Skeletal muscle tissue (tissue), 4 donors: ENCODE data around the gene MAGEB10. TPM values are rescaled to one million over a fixed set of nuclear protein-coding genes. Genes with fewer than 3 reads are reported as not detected.
"Not testable (repeated sequence)": the region's sequence is repeated elsewhere in the genome, so short reads cannot be mapped to it uniquely, and the experiment has no call there.

Experiments used
- H3K27ac ChIP-seq: one replicate; pipeline ENCODE4 v1.7.0; 2013; ENCODE audit warnings: mild to moderate bottlenecking, low read depth, low read length, inconsistent platforms
- H3K27me3 ChIP-seq, 3 donors: one replicate each; pipeline ENCODE4 v1.7.0; 2013; ENCODE audit warnings: low read length in 3 of 3; ENCODE audit not compliant: control insufficient read depth in 3 of 3, insufficient read depth in 3 of 3
- H3K36me3 ChIP-seq, 3 donors: one replicate each; pipeline ENCODE4 v1.7.0; 2013; ENCODE audit warnings: low read length in 3 of 3; ENCODE audit not compliant: control insufficient read depth in 3 of 3, insufficient read depth in 3 of 3
- H3K4me1 ChIP-seq, 3 donors: one replicate each; pipeline ENCODE4 v1.7.0; 2013; ENCODE audit warnings: low read length in 3 of 3, mild to moderate bottlenecking in 3 of 3; ENCODE audit not compliant: control insufficient read depth in 3 of 3, insufficient read depth in 3 of 3
- H3K4me3 ChIP-seq, 3 donors: one replicate each; pipeline ENCODE4 v1.7.0; 2013; ENCODE audit warnings: low read length in 3 of 3
- H3K9ac ChIP-seq, 3 donors: one replicate each; pipeline ENCODE4 v1.7.0; 2013; ENCODE audit warnings: low read length in 3 of 3, mild to moderate bottlenecking in 3 of 3, moderate library complexity in 2 of 3, low read depth in 1 of 3
- H3K9me3 ChIP-seq, 3 donors: one replicate each; pipeline ENCODE4 v1.7.0; 2013; ENCODE audit warnings: low read length in 3 of 3; ENCODE audit not compliant: control insufficient read depth in 3 of 3
- total RNA-seq: library from RNA; depleted of rRNA; stranded (reverse); fragments of >200 nt; gene quantifications from one replicate; pipeline ENCODE4 v1.2.3, GENCODE V29; 2014
- donor health status: Osteomylitis.

The MAGEB10 gene, protein sequence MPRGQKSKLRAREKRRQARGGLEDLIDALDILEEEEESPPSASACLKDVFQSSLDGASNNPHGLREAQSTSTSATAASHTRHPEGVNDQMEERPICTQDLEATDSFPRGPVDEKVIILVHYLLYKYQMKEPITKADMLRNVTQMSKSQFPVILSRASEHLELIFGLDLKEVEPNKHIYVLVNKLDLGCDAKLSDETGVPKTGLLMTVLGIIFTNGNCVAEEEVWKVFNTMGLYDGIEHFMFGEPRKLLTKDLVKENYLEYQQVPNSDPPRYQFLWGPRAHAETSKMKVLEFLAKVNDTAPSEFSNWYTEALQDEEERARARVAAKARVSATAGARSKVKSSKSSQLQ
- not detected for total RNA-seq

- Histone ChIP-seq H3K36me3 (no peaks in the 10 kb centered on the region), H3K4me1 (no peaks in the 10 kb centered on the region), H3K9me3 (no peaks in the 10 kb centered on the region), H3K27me3 (no peaks in the 10 kb centered on the region), H3K27ac (no peak within 1 kb of the TSS), H3K4me3 (no peak within 1 kb of the TSS), H3K9ac (no peak within 1 kb of the TSS)
These were observed at the start of gene MAGEB10 for GRCh38 chrX:27807690-27808089. Gene MAGEB10 (plus strand): TSS chrX:27807990. CDS start chrX:27821307, 13,317 bp downstream.

DNA sequence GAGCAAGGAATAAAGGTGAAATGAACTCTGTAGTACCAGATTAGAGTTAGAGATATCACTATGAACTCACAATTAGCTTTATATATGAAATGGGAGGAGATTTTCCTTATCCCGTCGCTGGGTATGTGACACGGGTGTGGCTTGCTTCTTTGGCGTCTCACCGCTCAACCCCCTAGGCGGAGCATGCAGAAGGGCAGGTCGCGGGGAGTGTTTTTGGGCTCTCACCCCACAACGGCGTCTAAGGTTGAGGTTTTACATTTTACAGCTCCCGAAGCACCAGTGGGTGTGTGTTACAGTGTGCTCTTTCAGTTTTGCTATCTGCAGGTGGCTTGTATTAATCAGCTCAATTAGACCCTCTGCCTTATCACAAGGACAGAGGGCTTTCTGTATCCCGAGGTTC, 42.1 kb upstream of the MAGEB10 start:
- H3K4me1 ChIP-seq, result no peaks in the 10 kb centered on the region
- H3K9ac ChIP-seq, result no peak overlapping the region
- H3K27ac ChIP-seq, result no peak overlapping the region
- H3K27me3 ChIP-seq, result no peaks in the 10 kb centered on the region
- no peaks in the 10 kb centered on the region for H3K36me3 ChIP-seq
- H3K9me3 ChIP-seq, result no peaks in the 10 kb centered on the region
- H3K4me3 ChIP-seq, result no peak overlapping the region

DNA sequence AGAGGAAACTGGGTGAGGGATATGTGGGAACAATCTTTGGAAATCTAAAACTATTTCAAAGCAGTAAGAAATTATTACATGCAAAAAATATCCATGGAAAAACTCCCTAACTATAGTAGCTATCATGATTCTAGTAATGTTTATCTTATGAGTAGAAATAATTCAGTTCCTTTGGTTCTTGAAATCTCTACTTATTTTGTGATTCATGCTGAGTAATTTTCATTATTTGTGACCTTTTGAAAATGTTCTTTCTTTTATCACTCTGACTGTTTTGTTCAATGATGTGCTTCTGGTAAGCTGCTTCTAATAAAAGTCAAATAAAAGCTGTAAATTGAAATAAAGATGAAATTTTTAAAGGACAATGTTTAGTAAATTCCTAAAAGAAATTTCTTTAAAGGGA, 40.4 kb upstream of the MAGEB10 start:
- Histone ChIP-seq H3K27me3 (no peaks in the 10 kb centered on the region), H3K4me3 (no peak overlapping the region), H3K9ac (no peak overlapping the region), H3K27ac (no peak overlapping the region), H3K4me1 (no peaks in the 10 kb centered on the region), H3K9me3 (no peaks in the 10 kb centered on the region), H3K36me3 (no peaks in the 10 kb centered on the region)

DNA sequence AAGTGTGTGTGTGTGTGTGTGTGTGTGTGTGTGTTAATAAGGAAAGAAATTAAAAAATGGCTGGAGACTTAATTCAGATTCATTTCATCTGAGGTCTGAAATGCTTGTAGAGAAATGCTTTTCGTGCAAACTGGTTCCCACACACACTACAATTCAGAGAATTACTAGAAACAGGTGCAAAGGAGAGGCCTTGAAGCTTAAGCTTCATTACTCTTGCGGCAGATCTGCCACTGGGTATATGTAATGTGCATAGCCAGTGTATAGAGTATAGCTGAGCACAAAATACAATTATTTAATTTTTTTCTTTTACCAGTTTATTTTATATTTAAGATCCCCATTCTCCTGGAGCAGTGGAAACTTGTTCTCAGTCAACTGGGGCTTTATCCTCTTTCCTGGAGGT, 31.8 kb upstream of the MAGEB10 start:
- no peak overlapping the region for H3K9ac ChIP-seq
- H3K4me1 ChIP-seq, result no peaks in the 10 kb centered on the region
- H3K27ac ChIP-seq, result no peak overlapping the region
- H3K4me3 ChIP-seq, result no peak overlapping the region
- no peaks in the 10 kb centered on the region for H3K27me3 ChIP-seq
- no peaks in the 10 kb centered on the region for H3K9me3 ChIP-seq
- no peaks in the 10 kb centered on the region for H3K36me3 ChIP-seq

DNA sequence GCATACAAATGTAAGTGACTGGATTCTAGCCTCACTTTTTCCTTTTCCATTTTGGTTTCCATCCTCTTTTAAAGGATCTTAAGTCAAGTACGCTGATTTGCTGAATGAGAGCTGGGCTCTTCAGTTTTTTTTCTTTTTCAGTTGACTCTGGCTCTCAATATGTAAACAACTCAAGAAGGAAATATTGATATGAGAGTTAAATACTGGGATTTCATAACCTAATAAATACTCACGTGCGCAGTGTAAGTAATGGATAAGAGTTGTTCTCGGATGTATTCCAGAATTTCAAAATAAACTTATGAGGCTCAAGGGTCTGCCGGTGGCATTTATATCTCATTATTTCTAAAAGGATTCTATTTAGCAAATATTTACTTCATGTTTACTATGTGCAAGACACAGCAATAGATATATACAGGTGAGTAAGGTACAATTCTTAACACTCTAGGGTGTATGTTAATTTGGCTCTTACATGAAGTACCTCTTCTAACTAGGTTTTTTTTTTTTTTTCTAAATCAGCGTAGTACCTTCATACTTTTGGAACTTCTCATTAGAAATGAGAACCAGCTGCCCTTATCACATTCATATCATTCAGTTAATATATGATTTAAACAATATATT, 11.0 kb upstream of the MAGEB10 start:
- Histone ChIP-seq H3K4me1 (no peaks in the 10 kb centered on the region), H3K27me3 (no peaks in the 10 kb centered on the region), H3K27ac (no peak overlapping the region), H3K4me3 (no peak overlapping the region), H3K9me3 (no peaks in the 10 kb centered on the region), H3K9ac (no peak overlapping the region), H3K36me3 (no peaks in the 10 kb centered on the region)

- no peaks in the 10 kb centered on the region for H3K4me1 ChIP-seq
- H3K27me3 ChIP-seq, result no peaks in the 10 kb centered on the region
- H3K9ac ChIP-seq, result no peak overlapping the region
- no peak overlapping the region for H3K4me3 ChIP-seq
- no peaks in the 10 kb centered on the region for H3K36me3 ChIP-seq
- H3K9me3 ChIP-seq, result no peaks in the 10 kb centered on the region
- H3K27ac ChIP-seq, result no peak overlapping the region
These were observed 10.2 kb upstream of the MAGEB10 start for GRCh38 chrX:27797575-27797974.

DNA sequence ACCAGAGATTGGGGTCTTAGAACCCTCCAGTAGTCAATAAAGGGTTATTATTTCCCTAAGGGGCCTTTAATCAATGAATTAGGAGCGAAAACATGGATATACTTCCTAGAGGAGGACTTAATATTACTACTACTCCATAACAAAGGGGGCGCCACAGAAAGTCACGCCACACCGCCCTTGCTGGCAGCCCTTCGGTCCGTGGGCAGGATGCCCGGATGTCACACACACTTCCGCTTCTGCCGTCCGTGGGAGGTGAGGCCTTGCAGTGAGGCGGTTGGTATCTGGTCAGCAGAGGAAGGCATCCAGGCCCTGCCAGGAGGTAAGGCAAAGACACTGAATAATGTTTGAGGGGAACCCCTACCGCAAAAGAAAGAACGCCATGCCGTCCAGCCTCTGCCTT, 436 bp downstream of the MAGEB10 start:
- Histone ChIP-seq H3K4me1 (no peaks in the 10 kb centered on the region), H3K27ac (no peak overlapping the region), H3K9ac (no peak overlapping the region), H3K27me3 (no peaks in the 10 kb centered on the region), H3K9me3 (no peaks in the 10 kb centered on the region), H3K4me3 (no peak overlapping the region), H3K36me3 (no peaks in the 10 kb centered on the region)

- H3K27ac ChIP-seq, H3K27me3 ChIP-seq, H3K4me1 ChIP-seq, H3K9ac ChIP-seq, H3K9me3 ChIP-seq, H3K4me3 ChIP-seq, H3K36me3 ChIP-seq: not testable (repeated sequence)
These were observed 1.4 kb downstream of the MAGEB10 start for GRCh38 chrX:27808991-27809859.

DNA sequence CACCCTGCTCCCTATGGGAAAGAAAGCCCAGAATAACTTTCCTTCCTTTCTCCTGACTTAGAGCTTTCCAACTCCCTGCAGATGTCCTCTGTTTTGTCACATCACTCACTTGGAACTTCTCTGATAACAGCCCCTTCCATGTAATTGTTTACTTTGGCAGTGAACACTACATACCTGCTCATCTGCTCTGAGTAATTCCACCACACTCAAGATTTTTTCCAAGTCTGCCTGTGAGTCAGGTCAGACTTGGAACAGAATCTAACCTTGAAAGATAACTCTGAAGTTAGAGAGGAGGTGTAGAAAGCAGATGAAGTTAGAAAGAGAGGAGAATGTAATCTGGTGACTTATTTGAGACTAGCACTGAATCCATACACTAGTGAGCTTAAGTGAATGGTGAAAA, 7.4 kb downstream of the MAGEB10 start:
- no peak overlapping the region for H3K9ac ChIP-seq
- H3K4me3 ChIP-seq, result no peak overlapping the region
- no peak overlapping the region for H3K27ac ChIP-seq
- H3K27me3 ChIP-seq, result no peaks in the 10 kb centered on the region
- no peaks in the 10 kb centered on the region for H3K9me3 ChIP-seq
- no peaks in the 10 kb centered on the region for H3K36me3 ChIP-seq
- H3K4me1 ChIP-seq, result no peaks in the 10 kb centered on the region

GRCh38 chrX:27823812-27824211, 16.0 kb downstream of the MAGEB10 start:
- Histone ChIP-seq H3K9me3 (no peaks in the 10 kb centered on the region), H3K27ac (no peak overlapping the region), H3K4me3 (no peak overlapping the region), H3K4me1 (no peaks in the 10 kb centered on the region), H3K27me3 (no peaks in the 10 kb centered on the region), H3K9ac (no peak overlapping the region), H3K36me3 (no peaks in the 10 kb centered on the region)
